NCI-H748 (cell line): ENCODE results near the gene SORT1.

Source experiments
- DNase-seq: peaks from one replicate; lab custom pipeline; 2025; ENCODE audit not compliant: unreplicated experiment; lab: John Stamatoyannopoulos, UW

Gene SORT1

DNA sequence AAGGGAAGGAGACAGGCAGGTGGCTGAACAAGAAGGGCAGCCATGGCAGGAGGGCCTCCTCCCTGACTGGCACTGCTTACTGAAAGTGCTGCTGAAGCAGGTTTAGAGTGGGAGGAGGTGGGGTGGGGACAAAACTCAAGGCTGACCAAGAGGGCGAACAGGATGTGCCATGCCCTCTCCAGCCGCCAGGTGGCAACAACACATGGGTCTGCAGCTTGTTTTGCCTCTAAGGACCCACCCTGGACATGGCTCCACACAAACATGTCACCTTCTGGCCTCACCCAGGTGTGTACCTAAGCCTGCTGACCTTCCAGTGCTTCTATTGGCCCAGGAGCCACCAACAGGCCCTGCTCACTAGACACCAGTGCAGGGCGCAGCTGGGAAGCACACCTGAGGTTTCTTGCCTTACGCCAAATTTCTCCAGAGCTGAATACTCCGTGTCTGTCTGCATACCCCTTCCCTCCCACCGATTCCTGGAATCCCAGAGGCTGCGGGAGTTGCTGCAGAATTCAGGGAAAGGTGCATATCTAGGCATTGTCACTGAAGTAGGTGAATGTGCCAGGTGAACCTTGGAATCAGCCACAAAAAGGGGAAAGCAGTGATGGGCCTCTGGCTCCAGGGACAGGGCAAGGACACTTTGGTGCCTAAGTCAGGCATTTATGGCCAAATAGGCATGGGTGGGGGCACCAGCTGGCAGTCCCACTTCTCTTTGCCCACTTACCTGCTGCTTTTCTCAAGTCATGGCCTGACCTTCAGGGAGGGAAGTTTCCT is 120.1 kb downstream of the SORT1 start:
- DNase-seq = peak; percentile 80

DNA sequence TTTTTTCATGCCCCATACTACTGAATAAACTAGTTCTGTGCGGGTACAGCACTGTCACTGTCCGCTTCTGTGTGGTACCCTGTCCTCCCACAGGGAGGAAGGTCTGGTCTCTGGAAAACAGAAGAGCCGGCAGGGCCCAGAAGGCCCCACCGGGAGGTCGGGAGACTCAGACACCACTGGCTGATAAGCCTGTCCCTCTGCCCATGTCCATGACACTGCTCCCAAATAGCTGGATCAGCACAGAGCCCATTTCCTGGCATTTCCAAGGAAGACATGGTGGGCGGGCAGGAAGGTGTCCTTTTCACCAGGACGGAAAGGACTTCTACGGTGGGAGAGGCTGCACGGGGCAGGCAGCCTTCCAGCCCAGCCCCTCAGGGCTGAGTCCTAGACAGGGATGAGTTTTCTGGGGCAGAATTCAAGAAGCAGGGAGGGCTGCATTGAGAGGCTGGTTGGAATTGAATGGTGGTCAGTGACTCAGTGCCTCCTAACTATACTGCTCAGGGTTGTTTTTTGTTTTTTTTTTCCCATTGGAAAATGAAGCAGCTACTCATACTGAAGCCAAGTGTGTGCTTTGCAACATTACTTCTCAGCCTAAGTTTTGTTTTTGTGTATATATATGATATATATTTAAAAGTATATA is 121.9 kb downstream of the SORT1 start:
- no peak for DNase-seq

GRCh38 chr1:109274533-109275476 is 122.9 kb downstream of the SORT1 start:
- DNase-seq = peak; percentile 50

GRCh38 chr1:109273570-109274288 is 124.0 kb downstream of the SORT1 start:
- no peak for DNase-seq

GRCh38 chr1:109272831-109273547 is 124.7 kb downstream of the SORT1 start:
- no peak for DNase-seq

GRCh38 chr1:109272021-109272799 is 125.5 kb downstream of the SORT1 start:
- DNase-seq = no peak

DNA sequence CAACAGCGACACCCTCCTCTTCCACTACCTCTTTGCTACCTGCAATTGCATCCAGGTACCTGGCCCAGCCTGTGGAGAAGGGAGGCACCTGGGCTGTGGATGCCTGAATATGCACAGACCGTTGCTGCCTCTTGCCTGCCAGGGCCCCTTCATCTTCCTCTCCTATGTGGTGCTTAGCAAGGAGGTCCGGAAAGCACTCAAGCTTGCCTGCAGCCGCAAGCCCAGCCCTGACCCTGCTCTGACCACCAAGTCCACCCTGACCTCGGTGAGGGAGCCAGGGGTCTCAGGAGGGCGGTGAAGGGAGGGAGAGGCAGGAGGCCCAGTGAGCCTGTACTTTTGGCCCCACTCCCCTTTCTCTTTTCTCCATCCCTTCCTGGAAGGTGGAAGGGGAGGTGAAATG is 126.3 kb downstream of the SORT1 start:
- no peak for DNase-seq

DNA sequence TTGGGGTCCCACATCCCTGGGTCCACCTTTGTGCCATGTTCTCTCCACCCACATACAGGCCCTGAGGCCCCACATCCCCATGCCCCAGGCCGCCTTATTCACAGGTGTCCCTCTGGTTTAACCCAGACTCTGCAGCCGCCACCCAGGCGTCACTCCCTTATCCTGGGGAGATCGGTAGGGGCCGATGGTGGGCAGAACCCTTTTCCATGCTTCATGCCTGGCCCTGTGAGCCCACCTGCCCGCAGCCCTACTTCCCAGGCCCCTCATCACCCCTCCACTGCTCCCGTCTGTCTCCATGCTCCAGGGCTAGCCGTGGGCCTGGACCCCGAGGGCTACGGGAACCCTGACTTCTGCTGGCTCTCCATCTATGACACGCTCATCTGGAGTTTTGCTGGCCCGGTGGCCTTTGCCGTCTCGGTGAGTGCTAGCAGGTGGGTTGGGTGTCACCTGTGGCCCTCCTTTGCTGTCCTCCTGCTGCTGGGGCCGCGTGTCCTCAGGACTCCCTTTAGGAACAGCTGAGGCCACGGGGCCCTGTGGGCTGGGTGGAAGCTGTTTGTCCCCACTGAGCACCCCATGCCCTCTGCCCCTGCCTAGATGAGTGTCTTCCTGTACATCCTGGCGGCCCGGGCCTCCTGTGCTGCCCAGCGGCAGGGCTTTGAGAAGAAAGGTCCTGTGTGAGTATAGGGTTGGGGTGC is 126.9 kb downstream of the SORT1 start:
- no peak for DNase-seq

DNA sequence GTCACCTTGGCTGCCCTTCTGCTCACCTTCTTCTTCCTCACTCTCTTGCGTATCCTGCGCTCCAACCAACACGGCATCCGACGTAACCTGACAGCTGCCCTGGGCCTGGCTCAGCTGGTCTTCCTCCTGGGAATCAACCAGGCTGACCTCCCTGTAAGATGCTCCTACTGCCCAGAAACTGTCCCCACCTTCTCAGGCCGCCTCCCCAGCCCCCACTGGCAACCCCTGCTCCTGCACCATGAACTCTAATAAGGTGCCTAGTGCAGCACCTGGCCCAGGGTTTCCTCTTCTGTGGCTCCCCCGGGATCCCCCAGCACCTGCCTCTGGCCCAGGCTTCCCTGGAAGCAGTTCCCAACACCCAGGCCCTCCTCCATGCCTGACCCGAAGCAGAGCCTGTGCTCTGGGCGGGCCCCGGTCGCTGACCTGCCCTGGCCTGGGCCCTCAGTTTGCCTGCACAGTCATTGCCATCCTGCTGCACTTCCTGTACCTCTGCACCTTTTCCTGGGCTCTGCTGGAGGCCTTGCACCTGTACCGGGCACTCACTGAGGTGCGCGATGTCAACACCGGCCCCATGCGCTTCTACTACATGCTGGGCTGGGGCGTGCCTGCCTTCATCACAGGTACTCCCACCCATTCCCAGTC is 127.6 kb downstream of the SORT1 start:
- no peak for DNase-seq

- DNase-seq = no peak
These were observed 128.3 kb downstream of the SORT1 start for GRCh38 chr1:109269212-109269980.

DNA sequence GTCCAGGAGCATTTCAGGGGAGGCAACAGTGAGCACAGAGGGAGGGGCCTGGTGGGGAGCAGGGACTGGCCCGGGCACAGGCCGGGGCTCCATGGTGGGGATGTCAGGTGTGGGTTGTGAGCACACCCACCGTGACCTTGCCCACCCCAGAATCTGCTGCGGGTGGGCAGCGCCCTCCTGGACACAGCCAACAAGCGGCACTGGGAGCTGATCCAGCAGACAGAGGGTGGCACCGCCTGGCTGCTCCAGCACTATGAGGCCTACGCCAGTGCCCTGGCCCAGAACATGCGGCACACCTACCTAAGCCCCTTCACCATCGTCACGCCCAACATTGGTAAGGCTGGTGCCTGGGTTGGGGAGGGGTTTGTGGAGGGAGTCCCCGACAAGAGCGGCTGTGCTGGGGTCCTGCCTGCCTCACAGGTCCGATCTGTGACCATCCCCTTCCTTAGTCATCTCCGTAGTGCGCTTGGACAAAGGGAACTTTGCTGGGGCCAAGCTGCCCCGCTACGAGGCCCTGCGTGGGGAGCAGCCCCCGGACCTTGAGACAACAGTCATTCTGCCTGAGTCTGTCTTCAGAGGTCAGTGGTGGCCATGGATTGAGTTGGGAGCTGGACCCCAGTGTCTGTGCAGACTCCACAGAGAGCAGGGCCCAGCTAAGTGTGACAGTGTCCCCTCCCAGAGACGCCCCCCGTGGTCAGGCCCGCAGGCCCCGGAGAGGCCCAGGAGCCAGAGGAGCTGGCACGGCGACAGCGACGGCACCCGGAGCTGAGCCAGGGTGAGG is 129.1 kb downstream of the SORT1 start:
- no peak for DNase-seq

GRCh38 chr1:109267743-109268300 is 129.9 kb downstream of the SORT1 start:
- DNase-seq = no peak

- DNase-seq = no peak
These were observed 130.8 kb downstream of the SORT1 start for GRCh38 chr1:109266965-109267364.

DNA sequence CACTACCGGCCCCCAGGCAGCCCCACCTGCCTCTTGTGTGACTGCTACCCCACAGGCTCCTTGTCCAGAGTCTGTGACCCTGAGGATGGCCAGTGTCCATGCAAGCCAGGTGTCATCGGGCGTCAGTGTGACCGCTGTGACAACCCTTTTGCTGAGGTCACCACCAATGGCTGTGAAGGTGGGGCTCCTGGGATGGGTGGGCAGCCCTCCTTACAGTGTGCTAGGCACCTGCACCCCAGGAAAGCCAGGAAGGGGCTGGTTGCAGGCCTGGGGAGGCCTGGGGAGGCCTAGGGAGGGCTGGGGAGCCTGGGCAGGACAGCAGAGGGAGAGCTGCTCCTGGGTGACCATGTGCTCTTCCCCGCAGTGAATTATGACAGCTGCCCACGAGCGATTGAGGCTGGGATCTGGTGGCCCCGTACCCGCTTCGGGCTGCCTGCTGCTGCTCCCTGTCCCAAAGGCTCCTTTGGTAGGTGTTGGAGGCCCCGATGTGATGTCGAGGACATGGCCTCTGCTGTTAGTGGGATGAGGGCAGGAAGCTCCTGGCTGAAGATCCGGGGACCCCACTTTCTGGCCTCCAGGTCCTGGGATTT is 131.9 kb downstream of the SORT1 start:
- DNase-seq = no peak

GRCh38 chr1:109265016-109265415 is 132.7 kb downstream of the SORT1 start:
- no peak for DNase-seq

DNA sequence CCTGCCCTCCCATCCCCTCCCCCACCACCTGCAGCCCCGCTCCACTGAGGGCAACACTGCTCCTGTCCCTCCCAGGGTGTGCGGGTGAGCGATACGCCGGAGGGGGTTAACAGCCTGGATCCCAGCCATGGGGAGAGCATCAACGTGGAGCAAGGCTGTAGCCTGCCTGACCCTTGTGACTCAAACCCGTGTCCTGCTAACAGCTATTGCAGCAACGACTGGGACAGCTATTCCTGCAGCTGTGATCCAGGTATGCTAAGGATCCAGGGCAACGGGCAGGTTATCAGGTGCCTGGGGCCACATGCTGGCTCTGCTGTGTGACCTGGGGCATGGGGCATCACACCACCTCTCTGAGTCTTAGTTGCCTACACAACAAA is 133.4 kb downstream of the SORT1 start:
- no peak for DNase-seq
